ENCODE data around the gene IL3RA. TPM values are rescaled to one million over a fixed set of nuclear protein-coding genes. Genes with fewer than 3 reads are reported as not detected.

Gene IL3RA
- total and polyA plus RNA-seq, 2 of the 8 experiments (the other 6 are each of a cell fraction or from before 2014, with no cell fraction given) = 0.11 TPM; not detected in 1

DNA sequence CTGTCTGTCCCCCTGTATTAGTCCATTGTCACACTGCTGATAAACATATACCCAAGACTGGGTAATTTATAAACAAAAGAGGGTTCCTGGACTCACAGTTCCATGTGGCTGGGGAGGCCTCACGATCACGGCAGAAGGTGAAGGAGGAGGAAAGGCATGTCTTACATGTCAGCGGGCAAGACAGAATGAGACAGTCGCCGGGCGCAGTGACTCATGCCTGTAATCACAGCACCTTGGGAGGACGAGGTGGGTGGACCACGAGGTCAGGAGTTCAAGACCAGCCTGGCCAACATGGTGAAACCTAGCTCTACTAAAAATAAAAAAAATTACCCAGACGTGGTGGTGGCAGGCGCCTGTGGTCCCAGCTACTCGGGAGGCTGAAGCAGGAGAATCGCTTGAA is 24.7 kb downstream of the IL3RA start:
- Histone ChIP-seq H3K27me3 (replicated peaks in 1 of 4; ENCODE audit: control insufficient read depth in 3 of 4, extremely low read depth in 1 of 4, insufficient read depth in 3 of 4, low read length in 3 of 4) (no peaks in the 10 kb centered on the region; a peak in 1 of 7 replicates), H3K4me1 (replicated peaks in 1 of 4; ENCODE audit: control insufficient read depth in 3 of 4, insufficient read depth in 4 of 4, low read length in 3 of 4) (0 out of 7 replicates have a peak, but pooled peaks cover 0 to 2% (median 0%) of the 10 kb centered on the region in 4 experiments), H3K79me1 (ENCODE audit: low read depth, low read length) (no peaks in the 10 kb centered on the region), H3K14ac (ENCODE audit: insufficient read length) (no peak overlapping the region), H3K4me3 (ENCODE audit: extremely low read depth in 1 of 4, insufficient read depth in 2 of 4, low read depth in 3 of 4, low read length in 4 of 4) (no peak overlapping the region), H2AK5ac (ENCODE audit: low read depth, low read length) (no peak overlapping the region), H2BK5ac (ENCODE audit: low read depth, low read length) (no peak overlapping the region), H2BK15ac (ENCODE audit: low read length) (no peak overlapping the region), H3K9ac (replicated peaks in 1 of 4; ENCODE audit: extremely low read depth in 1 of 4, low read depth in 3 of 4, low read length in 3 of 4) (no peak overlapping the region), H2BK120ac (replicated peaks; ENCODE audit: low read depth, low read length) (no peak overlapping the region), H3K23ac (ENCODE audit: insufficient read length) (no peak overlapping the region), H2BK20ac (ENCODE audit: low read length) (no peak overlapping the region), H4K8ac (ENCODE audit: extremely low read depth, insufficient read depth, low read length) (no peak overlapping the region), H3K36me3 (ENCODE audit: control insufficient read depth in 2 of 4, insufficient read depth in 4 of 4, low read length in 3 of 4) (peaks cover 0 to 9% (median 4%) of the 10 kb centered on the region in 4 experiments; a peak in 2 of 8 replicates), H4K20me1 (replicated peaks in 1 of 2; ENCODE audit: control insufficient read depth in 1 of 2, insufficient read depth in 2 of 2, low read length in 2 of 2) (no peaks in the 10 kb centered on the region), H3K4me2 (ENCODE audit: insufficient read depth in 1 of 2, low read depth in 2 of 2, low read length in 2 of 2) (no peak overlapping the region), H3K79me2 (ENCODE audit: control insufficient read depth in 1 of 2, insufficient read depth in 2 of 2, low read length in 2 of 2) (no peaks in the 10 kb centered on the region), H3K27ac (ENCODE audit: low read depth, low read length) (no peak overlapping the region), H4K5ac (ENCODE audit: insufficient read length, low read depth, low read length) (no peak overlapping the region), H3K56ac (replicated peaks; ENCODE audit: insufficient read length, low read depth, low read length) (peak overlapping the region; percentile 16), H3K23me2 (ENCODE audit: low read depth, low read length) (no peaks in the 10 kb centered on the region), H3K18ac (ENCODE audit: extremely low read depth, low read length) (no peak overlapping the region), H2BK12ac (ENCODE audit: low read depth, low read length) (no peak overlapping the region), H4K91ac (replicated peaks; ENCODE audit: insufficient read length, low read length) (no peak overlapping the region), H2AFZ (ENCODE audit: low read length) (no peak overlapping the region), H3K9me3 (ENCODE audit: insufficient read depth in 2 of 2, low read depth in 1 of 2, low read length in 1 of 2) (peaks cover 0 to 6% of the 10 kb centered on the region in 2 experiments; a peak in 2 of 4 replicates), H3K4ac (replicated peaks; ENCODE audit: insufficient read length, low read depth, low read length) (no peak overlapping the region)
- DNase-seq (ENCODE audit: low read depth in 1 of 2, low spot score in 2 of 2) (no peak), FAIRE-seq (no peak)
- POLR2A ChIA-PET (ENCODE audit: partially characterized antibody) = no interaction called here
- TF ChIP-seq TAF1 (IDR thresholded peaks at IDR 0.05; ENCODE audit: low read depth, low read length) (no peak), SP2 (IDR thresholded peaks at IDR 0.05; ENCODE audit: low read length) (no peak), CEBPB (IDR thresholded peaks at IDR 0.05; ENCODE audit: low read depth, low read length) (no peak), ZNF274 (IDR thresholded peaks at IDR 0.05; ENCODE audit: borderline replicate concordance, extremely low read depth, low read length) (no peak), RNF2 (IDR thresholded peaks at IDR 0.05; ENCODE audit: borderline replicate concordance, low read depth, low read length, missing control alignments, poor library complexity, severe bottlenecking) (no peak), USF2 (IDR thresholded peaks at IDR 0.05; ENCODE audit: low read length) (no peak)
- CTCF ChIA-PET (ENCODE audit: partially characterized antibody) = no interaction called here
- 92% methylated on average over 12 of the region's 12 CpGs; no CpG with 5 or more reads in 1 of the 2 experiments for WGBS, 2 experiments (ENCODE audit: extremely low coverage in 1 of 2, insufficient coverage in 1 of 2, insufficient read length in 1 of 2, insufficient replicate concordance in 2 of 2, low coverage in 1 of 2, low lambda C conversion rate in 2 of 2, missing lambda C conversion rate in 1 of 2)

Measured in H1 (cell line).